Camera-type eye (tissue), 1 donor: Measurements from ENCODE around the gene TXLNB. TPM values are rescaled to one million over a fixed set of nuclear protein-coding genes. Genes with fewer than 3 reads are reported as not detected.

Experiments used
- total RNA-seq: library from RNA; depleted of rRNA; stranded (reverse); fragments of >200 nt; gene quantifications from one replicate; pipeline ENCODE4 v1.2.3, GENCODE V29; 2014

TXLNB gene
- total RNA-seq = 13.7 TPM

GRCh38 chr6:139291813-139292619, at the start of gene TXLNB:
Gene TXLNB, minus strand, starts transcription at chr6:139291998. Its CDS starts 3,099 bp downstream, at chr6:139288899.

Other genes starting within 250 kb of the TXLNB start
- 32.0 TPM for gene HECA, start 156.9 kb downstream of the TXLNB start, total RNA-seq
- 136 TPM for gene CITED2, start 82.7 kb upstream of the TXLNB start, total RNA-seq